IMR-90 (cell line): ENCODE results near the gene MRPL1. TPM values are rescaled to one million over a fixed set of nuclear protein-coding genes. Genes with fewer than 3 reads are reported as not detected.
A peak's percentile ranks its signal among the peaks of the same experiment; 100 is the strongest.

Experiments used
- ATAC-seq: fragments of 200-7000 bp; cut with Tn5 transposase; 2 replicates; pipeline ENCODE4 v1.9.1; 2020; ENCODE audit warnings: low read depth, mild to moderate bottlenecking, moderate library complexity
- BruUV-seq: library from RNA; stranded (reverse); fragments of 400-500 nt; replicated peaks from 2 replicates; lab custom pipeline; 2021; lab: Mats Ljungman, UMichigan
- CTCF ChIA-PET: fragments of 300-600 bp; formaldehyde crosslinking; extraction: SDS; loops from one replicate; lab custom pipeline; 2021; ENCODE audit warnings: antibody characterized with exemption; lab: Yijun Ruan, JAX
- POLR2A ChIA-PET: fragments of 300-600 bp; sonication (Branson Sonifier 250); formaldehyde crosslinking; loops from one replicate; lab custom pipeline; 2022; ENCODE audit warnings: antibody characterized with exemption; ENCODE audit not compliant: unreplicated experiment; lab: Charles Lee
- DNase-seq: peaks from one replicate; pipeline ENCODE4 v3.0.0; 2013
- H2AFZ ChIP-seq: replicated peaks from 2 replicates; pipeline ENCODE3; 2013; ENCODE audit warnings: low read length, mild to moderate bottlenecking; ENCODE audit not compliant: poor library complexity
- H2AK5ac ChIP-seq: 2 replicates; pipeline ENCODE4 v1.6.1; 2013; ENCODE audit warnings: low read depth, low read length, inconsistent platforms
- H2AK9ac ChIP-seq: replicated peaks from 2 replicates; pipeline ENCODE3; 2013; ENCODE audit warnings: mild to moderate bottlenecking, low read depth, low read length, moderate library complexity; ENCODE audit not compliant: poor library complexity
- H2BK120ac ChIP-seq: 2 replicates; pipeline ENCODE4 v1.6.1; 2013; ENCODE audit warnings: low read depth, low read length, inconsistent platforms
- H2BK15ac ChIP-seq: 3 replicates; pipeline ENCODE4 v1.6.1; 2013; ENCODE audit warnings: low read depth, low read length, inconsistent platforms
- H2BK20ac ChIP-seq: 2 replicates; pipeline ENCODE4 v1.6.1; 2013; ENCODE audit warnings: low read depth, mild to moderate bottlenecking, inconsistent platforms, low read length, moderate library complexity
- H2BK5ac ChIP-seq: 2 replicates; pipeline ENCODE4 v1.6.1; 2013; ENCODE audit warnings: mild to moderate bottlenecking, low read depth, low read length, inconsistent platforms; ENCODE audit not compliant: poor library complexity, severe bottlenecking
- H3K14ac ChIP-seq: replicated peaks from 2 replicates; pipeline ENCODE4 v1.6.1; 2013; ENCODE audit warnings: low read depth, low read length, inconsistent platforms
- H3K18ac ChIP-seq: 2 replicates; pipeline ENCODE4 v1.6.1; 2013; ENCODE audit warnings: low read depth, low read length, control low read depth
- H3K23ac ChIP-seq: 2 replicates; pipeline ENCODE4 v1.6.1; 2013; ENCODE audit warnings: low read depth, low read length, inconsistent platforms
- H3K27ac ChIP-seq: 2 replicates; pipeline ENCODE4 v1.5.1; 2013; ENCODE audit warnings: mild to moderate bottlenecking, control low read depth, low read length; ENCODE audit not compliant: insufficient read depth
- H3K27me3 ChIP-seq: 2 replicates; pipeline ENCODE4 v1.6.1; 2013; ENCODE audit warnings: low read length; ENCODE audit not compliant: control insufficient read depth, insufficient read depth
- H3K36me3 ChIP-seq: 2 replicates; pipeline ENCODE4 v1.6.1; 2013; ENCODE audit warnings: low read length, mixed read lengths; ENCODE audit not compliant: control insufficient read depth, insufficient read depth
- H3K4ac ChIP-seq: 2 replicates; pipeline ENCODE4 v1.6.1; 2013; ENCODE audit warnings: low read depth, low read length, inconsistent platforms
- H3K4me1 ChIP-seq: 2 replicates; pipeline ENCODE4 v1.6.1; 2013; ENCODE audit warnings: low read length, mixed read lengths; ENCODE audit not compliant: control insufficient read depth, insufficient read depth
- H3K4me2 ChIP-seq: 2 replicates; pipeline ENCODE4 v1.6.1; 2013; ENCODE audit warnings: low read depth, mild to moderate bottlenecking, control low read depth, low read length, moderate library complexity
- H3K4me3 ChIP-seq: 2 replicates; pipeline ENCODE4 v1.5.1; 2013; ENCODE audit warnings: low read depth, mild to moderate bottlenecking, control low read depth, low read length, moderate library complexity; ENCODE audit not compliant: insufficient read depth
- H3K56ac ChIP-seq: 2 replicates; pipeline ENCODE4 v1.6.1; 2013; ENCODE audit warnings: low read length, inconsistent platforms; ENCODE audit not compliant: insufficient read depth; ENCODE audit errors: extremely low read depth
- H3K79me1 ChIP-seq, 2 experiments: 2 replicates each; pipeline ENCODE4 v1.6.1; 2013; ENCODE audit warnings: low read length in 2 of 2, inconsistent platforms in 1 of 2, low read depth in 1 of 2
- H3K9ac ChIP-seq: 2 replicates; pipeline ENCODE4 v1.6.1; 2013; ENCODE audit warnings: low read depth, low read length, control low read depth
- H3K9me1 ChIP-seq: 2 replicates; pipeline ENCODE4 v1.6.1; 2013; ENCODE audit warnings: low read length, inconsistent platforms; ENCODE audit not compliant: insufficient read depth
- H3K9me3 ChIP-seq: 2 replicates; pipeline ENCODE4 v1.6.1; 2013; ENCODE audit warnings: low read length; ENCODE audit not compliant: control insufficient read depth, insufficient read depth
- H4K20me1 ChIP-seq: 2 replicates; pipeline ENCODE4 v1.6.1; 2013; ENCODE audit warnings: low read length, inconsistent platforms; ENCODE audit not compliant: insufficient read depth
- H4K5ac ChIP-seq: 2 replicates; pipeline ENCODE4 v1.6.1; 2013; ENCODE audit warnings: mild to moderate bottlenecking, low read depth, low read length, control low read depth
- H4K8ac ChIP-seq, 2 experiments: 2 replicates each; pipeline ENCODE4 v1.6.1; 2013; ENCODE audit warnings: low read depth in 2 of 2, low read length in 2 of 2, control low read depth in 1 of 2, inconsistent platforms in 1 of 2
- H4K91ac ChIP-seq: 2 replicates; pipeline ENCODE4 v1.6.1; 2013; ENCODE audit warnings: low read depth, low read length, inconsistent platforms; ENCODE audit not compliant: insufficient read depth
- CEBPB ChIP-seq: IDR thresholded peaks from 2 replicates; pipeline ENCODE4 v1.6.1; 2012; ENCODE audit warnings: low read depth, low read length, improper control_type of control experiment
- WGBS, 2 experiments: methylation state at CpG; one replicate each; pipeline versions ENCODE4 v1.1.5 to v1.1.7; 2013; ENCODE audit warnings: missing lambda C conversion rate in 2 of 2; ENCODE audit not compliant: insufficient read length in 1 of 2; ENCODE audit errors: extremely low coverage in 2 of 2; 5-methylcytosine and 5-hydroxymethylcytosine counted together
- dilution Hi-C: fragments of 300-500 bp; cut with HindIII; formaldehyde crosslinking; loops from one replicate; pipeline ENCODE4 v1.14.3; 2018; ENCODE audit warnings: low sequenced_read_pairs; ENCODE audit not compliant: unreplicated experiment
- in situ Hi-C: fragments of 300-500 bp; cut with MboI; formaldehyde crosslinking; loops from 3 replicates; pipeline ENCODE4 v1.14.3; 2019; ENCODE audit warnings: low sequenced_read_pairs, inconsistent platforms, mixed read lengths
- intact Hi-C: fragments of 100-400 bp; cut with micrococcal nuclease; formaldehyde crosslinking; loops from 2 replicates; pipeline ENCODE4 v1.10.0; 2022
- polyA plus RNA-seq, 3 experiments: library from polyadenylated mRNA; depleted of rRNA; stranded (reverse); fragments of >200 nt; gene quantifications; 2 replicates each; pipeline ENCODE4 v1.2.3, GENCODE V29; 2012; ENCODE audit warnings: low replicate concordance in 1 of 3
- total RNA-seq: library from RNA; depleted of rRNA; stranded (reverse); fragments of >200 nt; gene quantifications from 2 replicates; pipeline ENCODE4 v1.2.3, GENCODE V29; 2012

MRPL1 gene
- total and polyA plus RNA-seq, 2 of the 4 experiments (the other 2 are of a cell fraction) = 13.4 to 22.5 TPM

DNA sequence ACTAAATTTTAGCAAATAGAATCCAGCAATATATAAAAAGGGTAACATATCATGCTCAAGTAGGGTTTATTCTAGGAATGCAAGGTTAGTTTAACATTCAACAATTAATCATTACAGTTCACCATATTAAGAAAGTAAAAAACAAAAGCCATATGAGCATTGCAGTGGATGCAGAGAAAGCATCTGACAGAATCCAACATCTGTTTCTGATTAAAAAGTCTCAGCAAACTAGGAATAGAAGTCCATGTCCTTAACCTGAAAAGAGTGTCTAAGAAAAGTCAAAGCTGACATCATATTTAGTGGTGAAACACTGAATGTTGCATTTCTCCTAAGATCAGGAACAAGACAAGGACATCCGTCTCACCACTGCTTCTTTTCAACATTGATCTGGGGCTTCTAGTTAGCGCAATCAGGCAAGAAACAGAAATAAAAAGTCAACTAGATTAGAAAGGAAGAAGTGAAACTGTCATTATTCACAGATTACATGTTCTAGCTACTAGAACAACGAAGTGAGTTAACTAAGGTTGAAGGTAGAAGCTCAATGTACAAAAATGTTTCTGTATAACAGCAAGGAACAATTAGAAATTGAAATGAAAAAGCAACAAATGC, 49.3 kb downstream of the MRPL1 start:
- no TSS peak for BruUV-seq
- no peak overlapping the region for H3K23ac ChIP-seq
- no peaks in the 10 kb centered on the region for H3K27me3 ChIP-seq
- no peak overlapping the region for H4K91ac ChIP-seq
- no peak overlapping the region for H3K4me2 ChIP-seq
- H2AK5ac ChIP-seq = no peak overlapping the region
- in situ Hi-C loops (no loop called here), dilution Hi-C loops (no loop called here), intact Hi-C loops (no loop called here)
- no peak overlapping the region for H3K9ac ChIP-seq
- no peak overlapping the region for H2BK15ac ChIP-seq
- H3K4ac ChIP-seq = no peak overlapping the region
- no peaks in the 10 kb centered on the region for H3K9me3 ChIP-seq
- H3K14ac ChIP-seq = no peak overlapping the region
- H4K8ac ChIP-seq = no peak overlapping the region
- peak; percentile 37 for DNase-seq
- no peaks in the 10 kb centered on the region for H3K9me1 ChIP-seq
- H2AFZ ChIP-seq = no peak overlapping the region
- no peak overlapping the region for H2BK120ac ChIP-seq
- H4K20me1 ChIP-seq = no peaks in the 10 kb centered on the region
- no peak overlapping the region for H3K18ac ChIP-seq
- CTCF ChIA-PET = no interaction called here
- no CpG with 5 or more reads among the region's 3 CpGs for WGBS, 2 experiments
- H3K4me3 ChIP-seq = no peak overlapping the region
- H3K27ac ChIP-seq = no peak overlapping the region
- H2BK5ac ChIP-seq = no peak overlapping the region
- no peaks in the 10 kb centered on the region for H3K4me1 ChIP-seq
- ATAC-seq = no peak
- H2BK20ac ChIP-seq = no peak overlapping the region
- H3K79me1 ChIP-seq = no peaks in the 10 kb centered on the region
- peaks cover 4% of the 10 kb centered on the region; the same call in 1 of the 2 replicates for H3K36me3 ChIP-seq
- POLR2A ChIA-PET = no interaction called here
- H2AK9ac ChIP-seq = no peak overlapping the region
- no peak for TF ChIP-seq CEBPB
- no peak overlapping the region for H4K5ac ChIP-seq
- H3K56ac ChIP-seq = no peak overlapping the region
